Measurements from ENCODE around the gene SULT2B1.

- TF ChIP-seq EZH2 (IDR thresholded peaks at IDR 0.05; ENCODE audit: insufficient read depth, poor library complexity, severe bottlenecking) = no peak
- no peak for TF ChIP-seq EZH2phosphoT487 (IDR thresholded peaks at IDR 0.05; ENCODE audit: insufficient read depth, low read depth)
Observed at GRCh38 chr19:48573163-48573505, 21.2 kb downstream of the SULT2B1 start.
